ENCODE results near the gene USH2A. TPM values are rescaled to one million over a fixed set of nuclear protein-coding genes. Genes with fewer than 3 reads are reported as not detected.

The USH2A gene
- total RNA-seq, 2 donors from 2014 or later: not detected

DNA sequence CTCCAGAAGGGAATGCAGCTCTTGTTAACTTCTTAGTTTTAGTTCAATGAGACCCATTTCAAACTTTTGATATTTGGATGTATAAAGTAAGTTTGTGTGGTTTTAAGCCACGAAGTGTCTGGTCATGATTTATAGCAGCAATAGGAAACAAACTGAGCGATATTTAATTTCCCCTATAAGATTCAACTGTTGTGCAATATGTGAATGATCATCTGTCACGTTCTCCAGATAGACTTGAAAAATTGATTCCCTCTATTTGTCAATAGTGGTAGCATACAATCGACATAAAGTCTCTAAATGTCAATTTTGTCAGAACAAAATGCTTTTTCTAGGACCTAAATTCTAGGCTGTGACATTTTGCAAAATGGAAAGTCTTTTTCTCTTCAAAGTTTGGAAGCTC, 616.0 kb downstream of the USH2A start:
- H3K9me3 Mint-ChIP-seq: peaks cover 5 to 8% of the 10 kb centered on the region in 2 donors
- peaks cover under 1% of the 10 kb centered on the region in 2 donors for H3K36me3 Mint-ChIP-seq (ENCODE audit: insufficient read depth in 2 of 2)
- no peak overlapping the region for H3K27ac Mint-ChIP-seq
- H3K4me1 Mint-ChIP-seq (ENCODE audit: low read depth): no peaks in the 10 kb centered on the region
- no peak overlapping the region for H3K4me3 Mint-ChIP-seq
- DNase-seq (no peak), ATAC-seq (replicated peaks in 1 of 2) (no peak)
- H3K27me3 Mint-ChIP-seq (ENCODE audit: low read depth): no peaks in the 10 kb centered on the region

- ATAC-seq (replicated peaks in 1 of 2) (no peak), DNase-seq (no peak)
- Mint-ChIP-seq H3K27ac (no peak overlapping the region), H3K4me1 (ENCODE audit: low read depth) (no peaks in the 10 kb centered on the region), H3K4me3 (no peak overlapping the region), H3K27me3 (ENCODE audit: low read depth) (no peaks in the 10 kb centered on the region), H3K9me3 (peaks cover 2 to 4% of the 10 kb centered on the region in 2 donors), H3K36me3 (ENCODE audit: insufficient read depth in 2 of 2) (no peaks in the 10 kb centered on the region)
Measured at GRCh38 chr1:215797859-215798258, 625.4 kb downstream of the USH2A start.

DNA sequence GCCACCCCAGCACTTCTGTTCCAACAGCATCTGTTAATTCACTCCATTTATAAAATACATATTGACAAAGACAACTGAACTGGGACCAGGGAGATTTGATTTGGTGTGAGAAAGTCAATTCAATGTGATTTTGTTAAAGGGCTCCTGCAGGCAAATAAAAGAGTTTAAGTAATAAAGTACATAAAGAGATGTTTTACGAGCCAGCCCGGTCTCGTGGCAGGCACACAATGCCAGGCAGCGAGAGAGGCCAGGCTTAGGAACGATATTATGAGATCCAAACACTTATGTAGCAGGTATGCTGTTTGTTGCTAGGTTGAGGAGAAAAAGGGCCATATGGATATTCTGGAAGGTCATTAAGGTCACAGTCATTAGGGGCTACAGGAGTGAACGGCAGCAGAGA, 629.1 kb downstream of the USH2A start:
- H3K4me1 Mint-ChIP-seq (ENCODE audit: low read depth): no peaks in the 10 kb centered on the region
- ATAC-seq (replicated peaks in 1 of 2) (no peak), DNase-seq (no peak)
- H3K27ac Mint-ChIP-seq: no peak overlapping the region
- no peaks in the 10 kb centered on the region for H3K36me3 Mint-ChIP-seq (ENCODE audit: insufficient read depth in 2 of 2)
- peaks cover 2 to 4% of the 10 kb centered on the region in 2 donors for H3K9me3 Mint-ChIP-seq
- no peak overlapping the region for H3K4me3 Mint-ChIP-seq
- no peaks in the 10 kb centered on the region for H3K27me3 Mint-ChIP-seq (ENCODE audit: low read depth)

GRCh38 chr1:215793180-215793579, 630.1 kb downstream of the USH2A start:
- Mint-ChIP-seq H3K36me3 (ENCODE audit: insufficient read depth in 2 of 2) (no peaks in the 10 kb centered on the region), H3K4me3 (no peak overlapping the region), H3K4me1 (ENCODE audit: low read depth) (no peaks in the 10 kb centered on the region), H3K27me3 (ENCODE audit: low read depth) (no peaks in the 10 kb centered on the region), H3K9me3 (peaks cover 2 to 4% of the 10 kb centered on the region in 2 donors), H3K27ac (no peak overlapping the region)
- ATAC-seq (replicated peaks in 1 of 2) (no peak), DNase-seq (no peak)

DNA sequence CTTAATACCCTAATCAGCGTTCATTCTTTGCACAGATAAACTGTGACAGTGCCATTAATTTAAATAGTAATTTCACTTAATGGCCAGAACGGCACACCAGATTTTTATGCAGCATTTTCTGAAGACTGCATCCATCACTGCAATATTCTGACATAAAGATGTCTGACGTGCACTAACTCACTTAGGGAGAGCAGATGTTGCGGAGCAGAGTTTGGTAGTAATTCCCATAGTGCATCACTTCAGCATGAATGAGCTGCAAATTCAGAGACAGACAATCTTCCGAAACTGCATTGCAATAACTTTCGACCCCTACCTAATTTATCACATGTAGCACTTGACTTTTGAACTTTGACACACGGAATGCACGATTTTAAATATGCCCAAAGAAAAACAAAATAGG, 630.8 kb downstream of the USH2A start:
- Mint-ChIP-seq H3K4me3 (no peak overlapping the region), H3K27ac (no peak overlapping the region), H3K4me1 (ENCODE audit: low read depth) (no peaks in the 10 kb centered on the region), H3K36me3 (ENCODE audit: insufficient read depth in 2 of 2) (no peaks in the 10 kb centered on the region), H3K9me3 (peaks cover 2 to 4% of the 10 kb centered on the region in 2 donors), H3K27me3 (ENCODE audit: low read depth) (no peaks in the 10 kb centered on the region)
- no peak for DNase-seq
- ATAC-seq (replicated peaks in 1 of 2): no peak

- Mint-ChIP-seq H3K4me3 (no peak overlapping the region), H3K9me3 (peaks cover 2 to 4% of the 10 kb centered on the region in 2 donors), H3K27me3 (ENCODE audit: low read depth) (no peaks in the 10 kb centered on the region), H3K4me1 (ENCODE audit: low read depth) (no peaks in the 10 kb centered on the region), H3K27ac (no peak overlapping the region), H3K36me3 (ENCODE audit: insufficient read depth in 2 of 2) (no peaks in the 10 kb centered on the region)
- no peak for DNase-seq
- ATAC-seq (replicated peaks in 1 of 2): no peak
Measured at GRCh38 chr1:215789981-215790380, 633.3 kb downstream of the USH2A start.

- Mint-ChIP-seq H3K4me3 (no peak overlapping the region), H3K9me3 (peaks cover 1 to 2% of the 10 kb centered on the region in 2 donors), H3K4me1 (ENCODE audit: low read depth) (no peaks in the 10 kb centered on the region), H3K27me3 (ENCODE audit: low read depth) (no peaks in the 10 kb centered on the region), H3K27ac (no peak overlapping the region), H3K36me3 (ENCODE audit: insufficient read depth in 2 of 2) (no peaks in the 10 kb centered on the region)
- ATAC-seq (replicated peaks in 1 of 2): no peak
- DNase-seq: no peak
Measured at GRCh38 chr1:215786997-215787396, 636.3 kb downstream of the USH2A start.

DNA sequence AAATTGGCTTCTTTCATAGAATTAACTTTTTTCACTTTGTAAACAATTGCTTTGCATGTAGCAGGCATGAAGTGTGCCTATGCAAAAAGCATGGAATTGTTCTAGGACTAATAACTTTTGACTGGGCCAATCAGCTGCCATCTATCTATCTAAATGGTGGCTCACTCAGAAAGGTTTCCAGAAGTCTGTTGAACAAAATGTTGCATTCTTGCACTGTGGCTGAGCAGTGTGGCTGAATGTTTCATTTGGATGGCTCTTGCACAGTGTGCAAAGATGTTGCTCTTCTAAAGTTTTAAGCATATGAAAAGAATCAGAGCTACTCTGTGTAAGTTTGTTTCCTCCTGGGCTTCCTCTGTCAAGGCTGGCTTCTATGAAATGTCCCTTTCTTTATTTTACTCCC, 642.6 kb downstream of the USH2A start:
- no peaks in the 10 kb centered on the region for H3K4me1 Mint-ChIP-seq (ENCODE audit: low read depth)
- ATAC-seq (replicated peaks in 1 of 2): no peak
- H3K27ac Mint-ChIP-seq: no peak overlapping the region
- DNase-seq: no peak
- no peaks in the 10 kb centered on the region for H3K36me3 Mint-ChIP-seq (ENCODE audit: insufficient read depth in 2 of 2)
- no peak overlapping the region for H3K4me3 Mint-ChIP-seq
- H3K27me3 Mint-ChIP-seq (ENCODE audit: low read depth): no peaks in the 10 kb centered on the region
- H3K9me3 Mint-ChIP-seq: peaks cover 1 to 2% of the 10 kb centered on the region in 2 donors

DNA sequence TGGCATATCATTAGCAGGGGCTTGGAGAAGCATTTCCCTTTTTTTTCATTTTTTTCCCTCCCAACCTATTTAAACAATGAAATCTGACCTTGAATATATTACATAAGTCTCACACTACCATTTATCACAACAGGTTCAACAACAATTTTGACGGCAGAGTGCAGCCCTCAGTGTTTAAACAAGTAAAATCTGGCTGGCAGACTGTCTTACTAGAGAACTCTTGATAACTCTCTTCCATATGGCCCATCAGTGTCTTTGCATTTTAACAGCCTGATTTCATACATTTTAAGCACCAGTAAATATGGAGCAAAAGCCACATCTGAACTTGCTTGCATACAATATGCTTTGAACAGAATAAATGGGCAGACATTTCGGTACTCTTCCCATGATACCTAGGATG, 643.1 kb downstream of the USH2A start:
- peaks cover 1 to 2% of the 10 kb centered on the region in 2 donors for H3K9me3 Mint-ChIP-seq
- H3K27me3 Mint-ChIP-seq (ENCODE audit: low read depth): no peaks in the 10 kb centered on the region
- no peak for ATAC-seq (replicated peaks in 1 of 2)
- H3K27ac Mint-ChIP-seq: no peak overlapping the region
- H3K4me3 Mint-ChIP-seq: no peak overlapping the region
- H3K36me3 Mint-ChIP-seq (ENCODE audit: insufficient read depth in 2 of 2): no peaks in the 10 kb centered on the region
- no peaks in the 10 kb centered on the region for H3K4me1 Mint-ChIP-seq (ENCODE audit: low read depth)
- no peak for DNase-seq

DNA sequence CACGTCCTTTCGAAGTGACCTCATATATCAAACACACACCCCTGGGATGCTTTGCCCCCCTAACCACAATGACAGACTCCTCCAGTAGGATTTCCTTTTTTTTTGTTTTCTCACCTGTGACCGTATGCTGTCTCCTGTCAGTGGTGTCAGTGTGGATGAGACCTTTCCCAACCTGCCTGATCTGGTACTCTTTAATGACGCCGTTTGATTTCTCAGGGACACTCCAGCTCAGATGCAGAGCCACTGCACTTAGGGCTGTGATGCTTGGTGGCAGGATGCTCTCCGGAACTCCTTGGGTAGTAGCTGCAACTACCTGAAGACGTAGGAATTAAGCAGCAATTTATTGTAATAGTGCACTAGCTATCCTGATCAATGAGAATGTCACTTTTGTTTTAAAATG, 643.5 kb downstream of the USH2A start:
- no peaks in the 10 kb centered on the region for H3K4me1 Mint-ChIP-seq (ENCODE audit: low read depth)
- no peaks in the 10 kb centered on the region for H3K27me3 Mint-ChIP-seq (ENCODE audit: low read depth)
- H3K36me3 Mint-ChIP-seq (ENCODE audit: insufficient read depth in 2 of 2): no peaks in the 10 kb centered on the region

DNA sequence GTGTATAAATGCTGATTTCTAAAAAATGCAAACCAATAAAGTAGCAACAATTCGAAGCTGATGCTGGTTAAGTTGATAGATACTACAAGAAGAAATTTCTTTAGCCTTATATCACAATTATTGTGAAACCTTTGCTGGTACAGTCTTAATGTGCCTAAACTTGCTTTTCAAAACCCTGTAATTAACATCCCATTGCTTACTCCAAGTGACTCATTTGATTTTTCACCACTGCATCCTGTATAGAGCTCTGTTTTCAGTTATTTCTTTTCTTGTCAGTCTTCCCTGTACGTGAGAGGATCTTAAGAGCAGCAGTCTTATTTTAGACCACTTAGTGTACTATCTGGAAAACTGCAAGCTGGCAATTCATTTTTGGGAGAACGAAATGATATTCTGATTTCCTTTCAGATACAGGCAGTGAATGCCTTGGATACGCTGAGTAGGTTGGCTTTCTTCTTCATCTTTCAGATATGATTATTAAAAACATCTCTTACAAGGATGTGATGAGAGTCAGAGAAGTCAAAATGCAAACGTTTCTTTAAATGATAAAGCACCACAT, 645.8 kb downstream of the USH2A start:
- H3K27me3 Mint-ChIP-seq (ENCODE audit: low read depth): no peaks in the 10 kb centered on the region
- DNase-seq (no peak), ATAC-seq (replicated peaks in 1 of 2) (no peak)
- peaks cover 0 to 4% of the 10 kb centered on the region in 2 donors for H3K9me3 Mint-ChIP-seq
- H3K27ac Mint-ChIP-seq: no peak overlapping the region
- no peak overlapping the region for H3K4me3 Mint-ChIP-seq
- no peaks in the 10 kb centered on the region for H3K36me3 Mint-ChIP-seq (ENCODE audit: insufficient read depth in 2 of 2)
- H3K4me1 Mint-ChIP-seq (ENCODE audit: low read depth): no peaks in the 10 kb centered on the region

More for the DNA sequence above, 643.5 kb downstream of the USH2A start:
- Mint-ChIP-seq H3K9me3 (peaks cover 1 to 2% of the 10 kb centered on the region in 2 donors), H3K27ac (no peak overlapping the region), H3K4me3 (no peak overlapping the region)
- no peak for DNase-seq
- ATAC-seq (replicated peaks in 1 of 2): no peak

DNA sequence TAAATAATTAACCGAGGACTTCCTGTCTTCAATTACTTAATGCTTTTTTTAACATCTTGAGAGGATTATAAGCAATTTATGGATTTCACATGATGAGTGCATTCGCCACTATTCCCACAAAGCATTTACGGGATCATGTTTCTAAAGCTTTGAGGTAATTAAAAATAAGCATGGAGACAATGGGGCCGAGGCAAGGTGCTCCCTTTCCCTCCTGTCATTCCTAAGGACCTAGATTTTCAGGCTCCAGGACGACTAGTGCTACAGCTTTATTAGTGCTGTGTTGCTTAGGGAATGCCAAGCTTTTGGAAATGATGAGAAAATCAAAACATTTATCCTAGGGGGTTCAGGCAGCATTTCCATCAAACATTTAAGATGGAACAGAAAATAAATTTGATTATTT, 646.9 kb downstream of the USH2A start:
- no peak for DNase-seq
- no peaks in the 10 kb centered on the region for H3K4me1 Mint-ChIP-seq (ENCODE audit: low read depth)
- no peaks in the 10 kb centered on the region for H3K36me3 Mint-ChIP-seq (ENCODE audit: insufficient read depth in 2 of 2)
- no peaks in the 10 kb centered on the region for H3K27me3 Mint-ChIP-seq (ENCODE audit: low read depth)
- H3K4me3 Mint-ChIP-seq: no peak overlapping the region
- ATAC-seq (replicated peaks in 1 of 2): no peak
- peaks cover 2 to 5% of the 10 kb centered on the region in 2 donors for H3K9me3 Mint-ChIP-seq
- H3K27ac Mint-ChIP-seq: no peak overlapping the region

GRCh38 chr1:215772151-215772550, 651.1 kb downstream of the USH2A start:
- H3K4me3 Mint-ChIP-seq: no peak overlapping the region

GRCh38 chr1:215768303-215768702, 654.9 kb downstream of the USH2A start:
- DNase-seq (no peak), ATAC-seq (replicated peaks in 1 of 2) (no peak)
- H3K27me3 Mint-ChIP-seq (ENCODE audit: low read depth): no peaks in the 10 kb centered on the region
- H3K4me1 Mint-ChIP-seq (ENCODE audit: low read depth): no peaks in the 10 kb centered on the region
- peaks cover 4 to 6% of the 10 kb centered on the region in 2 donors for H3K9me3 Mint-ChIP-seq
- no peaks in the 10 kb centered on the region for H3K36me3 Mint-ChIP-seq (ENCODE audit: insufficient read depth in 2 of 2)
- H3K4me3 Mint-ChIP-seq: no peak overlapping the region
- no peak overlapping the region for H3K27ac Mint-ChIP-seq

More at GRCh38 chr1:215772151-215772550, 651.1 kb downstream of the USH2A start:
- Mint-ChIP-seq H3K36me3 (ENCODE audit: insufficient read depth in 2 of 2) (no peaks in the 10 kb centered on the region), H3K27me3 (ENCODE audit: low read depth) (no peaks in the 10 kb centered on the region), H3K9me3 (peaks cover 2 to 7% of the 10 kb centered on the region in 2 donors), H3K4me1 (ENCODE audit: low read depth) (no peaks in the 10 kb centered on the region), H3K27ac (no peak overlapping the region)
- DNase-seq: no peak
- ATAC-seq (replicated peaks in 1 of 2): no peak

Measured in activated T-cell treated with anti-CD3 and anti-CD28 coated beads, Interleukin-2, amount 50 U/mL, for 72 hours (primary cell).